Epithelial cell of esophagus (primary cell): ENCODE data around the gene ZNF846.
"Not testable (repeated sequence)": the region's sequence is repeated elsewhere in the genome, so short reads cannot be mapped to it uniquely, and the experiment has no call there.

Experiments used
- DNase-seq: peaks from one replicate; pipeline ENCODE4 v3.0.0; 2010; ENCODE audit warnings: low read depth
- H3K4me3 ChIP-seq: 2 replicates; pipeline ENCODE4 v1.5.1; 2011; ENCODE audit warnings: mild to moderate bottlenecking, low read length, control low read depth
- CTCF ChIP-seq: IDR thresholded peaks from 2 replicates; pipeline ENCODE4 v1.5.1; 2011; ENCODE audit warnings: low read depth, mild to moderate bottlenecking, low read length, control low read depth, inconsistent platforms; ENCODE audit not compliant: insufficient read depth; ENCODE audit errors: missing control alignments

Gene ZNF846

GRCh38 chr19:9799162-9799561 is 30.6 kb upstream of the ZNF846 start:
- no peak overlapping the region for H3K4me3 ChIP-seq
- no peak for TF ChIP-seq CTCF
- no peak for DNase-seq

GRCh38 chr19:9797871-9798270 is 29.3 kb upstream of the ZNF846 start:
- TF ChIP-seq CTCF: no peak
- H3K4me3 ChIP-seq: no peak overlapping the region
- DNase-seq: peak; percentile 88

GRCh38 chr19:9796113-9796773 is 27.7 kb upstream of the ZNF846 start:
- H3K4me3 ChIP-seq: no peak overlapping the region
- peak; percentile 94 for DNase-seq
- peak; percentile 90 for TF ChIP-seq CTCF

- H3K4me3 ChIP-seq: peak overlapping the region; percentile 72
- peak; percentile 42 for DNase-seq
- TF ChIP-seq CTCF: no peak
Measured at GRCh38 chr19:9793071-9793591, 24.6 kb upstream of the ZNF846 start.

GRCh38 chr19:9792206-9793070 is 23.9 kb upstream of the ZNF846 start:
- H3K4me3 ChIP-seq: peak overlapping the region; percentile 72
- TF ChIP-seq CTCF: no peak
- DNase-seq: peak; percentile 98

- peak overlapping the region; percentile 72 for H3K4me3 ChIP-seq
- DNase-seq: peak; percentile 99
- TF ChIP-seq CTCF: no peak
Measured at GRCh38 chr19:9791552-9792205, 23.1 kb upstream of the ZNF846 start.

GRCh38 chr19:9791073-9791367 is 22.5 kb upstream of the ZNF846 start:
- not testable (repeated sequence) for DNase-seq
- H3K4me3 ChIP-seq: peak overlapping the region; percentile 37

- not testable (repeated sequence) for DNase-seq, H3K4me3 ChIP-seq
Measured at GRCh38 chr19:9789579-9789978, 21.0 kb upstream of the ZNF846 start.
